Activated T-cell treated with anti-CD3 and anti-CD28 coated beads, Interleukin-2, amount 50 U/mL, for 24 hours (primary cell): ENCODE measurements around the gene HOXB8.

Source experiments
- DNase-seq: peaks from one replicate; pipeline ENCODE4 v3.0.0-alpha.2; 2020
- H3K27ac Mint-ChIP-seq: 2 replicates; pipeline ENCODE4 v1.8.0; 2020; ENCODE audit warnings: mild to moderate bottlenecking, mixed read lengths
- H3K27me3 Mint-ChIP-seq: 2 replicates; pipeline ENCODE4 v1.8.0; 2020; ENCODE audit warnings: mixed read lengths
- H3K36me3 Mint-ChIP-seq: 2 replicates; pipeline ENCODE4 v1.8.0; 2020; ENCODE audit warnings: low read depth, mixed read lengths
- H3K4me1 Mint-ChIP-seq: 2 replicates; pipeline ENCODE4 v1.8.0; 2020; ENCODE audit warnings: low read depth, mixed read lengths
- H3K4me3 Mint-ChIP-seq: 2 replicates; pipeline ENCODE4 v1.8.0; 2020; ENCODE audit warnings: mild to moderate bottlenecking, moderate library complexity, mixed read lengths
- H3K9me3 Mint-ChIP-seq: 2 replicates; pipeline ENCODE4 v1.8.0; 2020; ENCODE audit warnings: mixed read lengths

Gene HOXB8

GRCh38 chr17:48630925-48631692 lies 16.0 kb upstream of the HOXB8 start:
- Mint-ChIP-seq H3K27me3 (peaks cover 97% of the 10 kb centered on the region), H3K36me3 (no peaks in the 10 kb centered on the region), H3K4me1 (peaks cover 16% of the 10 kb centered on the region), H3K4me3 (no peak overlapping the region), H3K27ac (no peak overlapping the region), H3K9me3 (no peaks in the 10 kb centered on the region)
- DNase-seq = peak; percentile 22

DNA sequence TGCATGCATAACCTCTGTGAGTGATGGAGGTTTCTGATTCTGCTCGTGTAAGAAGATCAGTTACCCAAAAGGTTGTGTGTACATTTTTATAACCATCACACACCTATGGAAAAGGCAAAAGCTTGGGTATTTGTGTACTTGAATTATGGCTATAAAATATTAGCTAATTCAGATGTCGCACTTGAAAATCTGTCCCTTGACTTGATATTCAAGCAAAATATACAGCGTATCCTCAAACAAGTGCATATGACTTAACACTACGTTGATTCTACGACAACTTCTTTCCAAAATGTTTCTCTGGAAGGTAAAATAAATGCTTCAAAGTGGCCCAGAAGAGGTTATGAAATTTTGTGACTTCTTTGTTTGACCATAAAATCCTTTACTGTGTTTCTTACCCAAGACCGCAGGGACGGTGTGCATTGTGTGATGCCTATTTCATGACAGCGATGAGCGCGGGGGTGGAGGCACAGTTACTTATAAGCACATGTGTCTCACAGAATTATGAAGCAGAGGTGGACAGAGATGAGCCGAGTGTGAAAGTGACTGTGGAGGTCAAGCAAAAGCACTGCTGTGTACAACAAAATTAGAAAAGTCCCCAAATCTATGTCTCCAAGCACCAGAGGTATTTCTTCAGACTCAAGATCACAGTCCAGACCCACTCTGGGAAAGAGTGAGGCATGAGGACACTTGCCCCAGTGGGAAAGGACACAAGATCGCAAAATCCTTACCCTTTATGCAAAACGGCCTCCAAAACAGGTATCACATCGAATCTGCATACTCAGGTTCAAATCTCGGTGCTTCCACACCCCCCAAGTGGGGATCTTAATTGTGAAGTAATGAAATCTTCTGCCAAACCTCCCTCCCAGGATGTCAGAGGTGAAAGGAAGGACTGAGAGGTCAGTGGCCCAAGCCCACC lies 15.2 kb upstream of the HOXB8 start:
- no peak for DNase-seq
- Mint-ChIP-seq H3K36me3 (no peaks in the 10 kb centered on the region), H3K27me3 (peaks cover 93% of the 10 kb centered on the region), H3K9me3 (no peaks in the 10 kb centered on the region), H3K4me3 (no peak overlapping the region), H3K27ac (no peak overlapping the region), H3K4me1 (peaks cover 19% of the 10 kb centered on the region)

DNA sequence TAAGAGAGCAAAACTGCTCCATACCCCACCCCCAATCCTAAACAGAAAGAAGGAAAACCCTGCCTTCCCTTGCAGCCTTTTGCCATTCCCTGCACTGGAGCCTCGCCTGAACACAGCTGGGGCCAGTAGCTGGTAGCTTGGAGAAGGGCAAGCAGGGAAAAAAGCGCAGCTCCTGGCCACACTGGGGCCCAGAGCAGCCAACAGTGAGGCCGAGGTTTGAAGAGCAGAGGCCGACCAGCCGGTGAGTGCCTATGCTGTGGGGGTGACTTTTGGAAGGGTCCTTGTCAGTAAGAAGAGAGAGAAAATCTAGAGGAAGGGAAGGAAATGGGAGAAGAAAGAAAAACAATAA lies 14.3 kb upstream of the HOXB8 start:
- Mint-ChIP-seq H3K4me3 (no peak overlapping the region), H3K36me3 (no peaks in the 10 kb centered on the region), H3K4me1 (peaks cover 17% of the 10 kb centered on the region), H3K27me3 (peaks cover 88% of the 10 kb centered on the region), H3K9me3 (no peaks in the 10 kb centered on the region), H3K27ac (no peak overlapping the region)
- no peak for DNase-seq

DNA sequence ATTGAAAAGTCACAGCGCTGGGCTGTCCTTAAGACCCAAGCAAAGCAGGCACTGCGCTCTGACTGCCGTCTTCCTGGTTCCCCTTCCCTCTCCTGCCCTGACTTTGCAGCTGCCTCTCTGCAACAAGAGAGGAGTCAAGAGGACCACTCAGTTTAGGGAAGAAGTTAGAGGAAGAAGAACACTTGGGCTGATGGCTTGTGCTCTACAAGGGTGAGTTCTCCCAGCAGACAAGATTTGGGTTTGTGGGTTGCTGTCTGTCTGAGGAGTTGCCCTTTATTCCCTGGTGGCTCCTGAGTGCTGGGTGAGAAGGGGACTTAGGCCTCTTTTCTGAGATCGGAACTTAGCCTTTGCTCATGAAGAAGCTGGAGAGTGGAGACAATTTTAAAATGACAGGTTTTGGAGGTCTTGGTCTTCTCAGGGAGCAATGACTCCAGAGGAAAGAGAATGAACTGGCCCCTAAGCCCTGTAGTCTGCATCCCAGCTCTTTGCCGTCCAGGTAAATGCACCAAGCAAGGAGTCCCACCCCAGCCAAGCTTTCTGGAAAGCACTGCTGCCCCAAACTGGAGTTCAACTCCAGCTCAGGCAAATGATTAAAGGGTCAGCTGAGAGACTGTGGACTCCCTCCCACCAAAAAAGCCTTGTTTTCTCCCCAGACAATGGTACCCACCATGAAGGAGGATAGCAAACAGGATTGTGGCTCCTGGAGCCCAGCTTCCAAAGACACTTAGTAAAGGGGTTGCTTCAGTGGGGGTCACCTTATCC lies 13.7 kb upstream of the HOXB8 start:
- no peak overlapping the region for H3K4me3 Mint-ChIP-seq
- H3K27me3 Mint-ChIP-seq = peaks cover 88% of the 10 kb centered on the region
- no peaks in the 10 kb centered on the region for H3K36me3 Mint-ChIP-seq
- DNase-seq = no peak
- H3K27ac Mint-ChIP-seq = no peak overlapping the region
- no peaks in the 10 kb centered on the region for H3K9me3 Mint-ChIP-seq
- peaks cover 15% of the 10 kb centered on the region for H3K4me1 Mint-ChIP-seq

DNA sequence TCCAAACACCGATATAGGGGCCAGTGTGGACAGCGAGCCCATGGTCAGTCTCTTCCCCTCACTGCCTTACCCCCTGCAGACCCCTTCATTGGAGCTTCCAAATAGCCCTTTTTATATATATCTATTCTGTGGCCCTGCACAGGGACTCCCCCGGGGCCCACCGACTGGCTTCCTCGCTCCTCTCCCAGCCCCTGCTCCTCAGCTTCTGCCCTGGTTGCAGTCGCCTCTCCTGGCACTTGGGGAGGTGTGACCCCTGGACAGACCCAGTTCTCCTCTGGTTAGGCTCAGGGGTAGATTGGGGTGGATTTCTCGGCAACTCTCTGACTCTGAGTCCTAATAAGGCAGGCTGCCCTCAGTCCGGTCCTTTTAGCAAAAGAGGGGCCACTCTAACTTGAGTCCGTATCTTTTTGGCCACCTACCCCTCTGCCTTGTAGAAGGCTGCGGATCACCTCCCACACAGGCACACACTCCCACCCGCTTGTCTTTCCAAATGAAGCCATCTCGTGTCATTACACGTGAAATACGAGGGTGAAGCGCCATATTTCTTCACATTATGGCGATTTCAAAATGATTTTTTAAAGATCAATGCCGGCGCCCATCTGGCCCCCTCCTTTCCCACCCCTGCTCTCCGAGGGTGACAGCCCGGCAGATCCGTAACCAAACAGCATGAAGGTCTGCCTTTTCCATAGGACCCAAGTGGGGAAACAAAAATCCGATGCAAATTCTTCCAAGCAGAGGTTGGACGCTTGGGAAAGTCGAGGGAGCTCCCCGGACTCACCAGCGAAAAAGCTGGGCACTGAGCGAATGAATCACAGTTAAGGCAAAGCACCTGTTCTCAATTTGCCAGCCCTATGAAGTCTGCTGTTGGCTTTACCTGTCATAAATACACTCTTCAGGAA lies 12.8 kb upstream of the HOXB8 start:
- Mint-ChIP-seq H3K27me3 (peaks cover 90% of the 10 kb centered on the region), H3K27ac (no peak overlapping the region), H3K4me3 (no peak overlapping the region), H3K4me1 (peaks cover 12% of the 10 kb centered on the region), H3K36me3 (no peaks in the 10 kb centered on the region), H3K9me3 (no peaks in the 10 kb centered on the region)
- DNase-seq = no peak

GRCh38 chr17:48627118-48627597 lies 12.1 kb upstream of the HOXB8 start:
- H3K4me3 Mint-ChIP-seq = peak overlapping the region; percentile 80
- H3K9me3 Mint-ChIP-seq = no peaks in the 10 kb centered on the region
- H3K27me3 Mint-ChIP-seq = peaks cover 90% of the 10 kb centered on the region
- no peaks in the 10 kb centered on the region for H3K36me3 Mint-ChIP-seq
- DNase-seq = no peak
- H3K27ac Mint-ChIP-seq = peak overlapping the region; percentile 13
- H3K4me1 Mint-ChIP-seq = peaks cover 10% of the 10 kb centered on the region

GRCh38 chr17:48626245-48627117 lies 11.4 kb upstream of the HOXB8 start, which contains the start of gene HOXB9:
HOXB9 (minus strand) TSS chr17:48626358; CDS start chr17:48626269, 89 bp downstream.
- no peaks in the 10 kb centered on the region for H3K36me3 Mint-ChIP-seq
- peak within 1 kb of the TSS; percentile 80 for H3K4me3 Mint-ChIP-seq
- H3K9me3 Mint-ChIP-seq = no peaks in the 10 kb centered on the region
- peaks cover 10% of the 10 kb centered on the region for H3K4me1 Mint-ChIP-seq
- peak; percentile 75 for DNase-seq
- peak within 1 kb of the TSS; percentile 85 for H3K27ac Mint-ChIP-seq
- H3K27me3 Mint-ChIP-seq = peaks cover 90% of the 10 kb centered on the region

DNA sequence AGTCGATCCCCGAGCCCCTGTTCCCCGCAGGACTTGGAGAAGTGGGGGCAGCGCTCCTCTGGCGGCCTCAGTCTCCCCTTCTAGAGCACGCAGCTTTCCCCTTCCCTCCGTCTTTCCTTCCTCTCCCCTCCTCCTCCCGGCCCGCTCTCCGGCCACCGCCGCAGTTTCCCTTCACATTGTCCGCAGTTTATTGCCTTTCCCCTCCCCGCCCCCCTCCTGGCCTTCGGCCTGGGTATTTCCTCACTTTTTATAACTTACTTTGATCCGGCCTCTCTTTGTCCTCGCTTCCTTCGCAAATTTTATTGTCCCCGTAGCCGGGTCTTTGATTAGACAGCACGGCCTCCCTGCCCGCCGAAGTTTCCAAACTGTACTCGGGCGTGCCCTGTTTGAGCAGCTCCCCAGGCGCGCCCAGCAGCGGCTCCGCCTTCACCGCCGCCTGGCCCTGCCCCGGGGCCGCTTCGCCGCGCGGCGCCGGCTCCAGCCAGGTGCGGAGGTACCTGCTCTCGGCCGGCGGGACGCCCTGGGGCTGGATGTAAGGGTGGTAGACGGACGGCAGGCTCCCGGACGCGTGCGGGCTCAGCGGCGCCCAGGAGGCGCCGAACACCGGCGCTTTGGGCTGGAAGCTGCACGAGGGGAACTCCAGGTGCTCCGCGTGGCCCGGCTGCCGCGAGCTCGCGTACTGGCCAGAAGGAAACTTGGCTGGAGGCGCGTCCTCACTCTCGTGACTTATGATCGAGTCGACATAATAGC lies 10.6 kb upstream of the HOXB8 start:
- Mint-ChIP-seq H3K4me3 (peak overlapping the region; percentile 80), H3K4me1 (peaks cover 10% of the 10 kb centered on the region), H3K9me3 (no peaks in the 10 kb centered on the region), H3K36me3 (no peaks in the 10 kb centered on the region), H3K27me3 (peaks cover 90% of the 10 kb centered on the region), H3K27ac (no peak overlapping the region)
- DNase-seq = peak; percentile 77

- no peak overlapping the region for H3K27ac Mint-ChIP-seq
- peaks cover 10% of the 10 kb centered on the region for H3K4me1 Mint-ChIP-seq
- peaks cover 90% of the 10 kb centered on the region for H3K27me3 Mint-ChIP-seq
- peak; percentile 61 for DNase-seq
- H3K4me3 Mint-ChIP-seq = peak overlapping the region; percentile 80
- H3K9me3 Mint-ChIP-seq = no peaks in the 10 kb centered on the region
- H3K36me3 Mint-ChIP-seq = no peaks in the 10 kb centered on the region
Observed at GRCh38 chr17:48624544-48625494, 9.7 kb upstream of the HOXB8 start.

DNA sequence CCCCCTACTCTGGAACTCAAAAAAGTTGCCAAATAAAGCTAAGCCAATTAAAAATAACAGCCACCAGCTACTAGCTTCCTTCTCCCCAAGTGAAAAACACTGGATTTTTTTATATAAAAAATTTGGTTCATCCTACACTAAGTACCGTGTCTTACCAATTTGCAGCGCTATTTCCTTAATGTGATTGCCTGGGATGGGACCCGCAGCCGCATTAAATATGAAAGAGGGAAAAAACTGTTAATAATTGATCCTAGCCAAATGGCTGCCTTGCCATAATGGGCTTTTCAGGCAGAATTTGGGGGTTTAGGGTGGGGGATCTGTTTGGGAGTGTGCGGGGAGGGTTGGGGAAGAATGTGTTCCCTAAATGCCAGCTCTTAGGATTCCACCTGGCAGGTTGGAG lies 9.0 kb upstream of the HOXB8 start:
- no peak for DNase-seq
- H3K4me1 Mint-ChIP-seq = peaks cover 14% of the 10 kb centered on the region
- H3K27me3 Mint-ChIP-seq = peaks cover 89% of the 10 kb centered on the region
- H3K4me3 Mint-ChIP-seq = no peak overlapping the region
- no peaks in the 10 kb centered on the region for H3K36me3 Mint-ChIP-seq
- no peaks in the 10 kb centered on the region for H3K9me3 Mint-ChIP-seq
- H3K27ac Mint-ChIP-seq = no peak overlapping the region

DNA sequence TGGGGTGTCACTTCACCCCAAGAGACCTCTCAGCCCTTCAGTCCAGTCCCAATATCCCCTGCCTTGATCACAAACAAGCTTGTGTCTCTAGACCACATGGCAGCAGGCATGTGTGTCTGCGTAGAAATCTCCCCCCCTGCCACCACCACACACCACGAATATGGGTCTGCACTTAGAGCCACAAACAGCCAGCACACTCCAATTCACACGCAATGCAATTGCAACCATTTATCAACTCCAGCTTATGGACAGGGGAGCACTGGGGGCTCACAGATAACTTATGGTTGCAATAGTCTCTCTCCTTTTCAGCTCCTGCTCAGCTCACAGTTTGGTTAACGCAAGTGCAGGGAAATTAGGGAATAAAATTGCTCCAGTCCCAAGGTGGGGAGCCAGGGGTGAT lies 8.5 kb upstream of the HOXB8 start:
- H3K27ac Mint-ChIP-seq = no peak overlapping the region
- no peaks in the 10 kb centered on the region for H3K9me3 Mint-ChIP-seq
- no peak for DNase-seq
- peaks cover 89% of the 10 kb centered on the region for H3K27me3 Mint-ChIP-seq
- no peak overlapping the region for H3K4me3 Mint-ChIP-seq
- peaks cover 17% of the 10 kb centered on the region for H3K4me1 Mint-ChIP-seq
- H3K36me3 Mint-ChIP-seq = no peaks in the 10 kb centered on the region
